ENCODE results near the gene PINLYP.

DNA sequence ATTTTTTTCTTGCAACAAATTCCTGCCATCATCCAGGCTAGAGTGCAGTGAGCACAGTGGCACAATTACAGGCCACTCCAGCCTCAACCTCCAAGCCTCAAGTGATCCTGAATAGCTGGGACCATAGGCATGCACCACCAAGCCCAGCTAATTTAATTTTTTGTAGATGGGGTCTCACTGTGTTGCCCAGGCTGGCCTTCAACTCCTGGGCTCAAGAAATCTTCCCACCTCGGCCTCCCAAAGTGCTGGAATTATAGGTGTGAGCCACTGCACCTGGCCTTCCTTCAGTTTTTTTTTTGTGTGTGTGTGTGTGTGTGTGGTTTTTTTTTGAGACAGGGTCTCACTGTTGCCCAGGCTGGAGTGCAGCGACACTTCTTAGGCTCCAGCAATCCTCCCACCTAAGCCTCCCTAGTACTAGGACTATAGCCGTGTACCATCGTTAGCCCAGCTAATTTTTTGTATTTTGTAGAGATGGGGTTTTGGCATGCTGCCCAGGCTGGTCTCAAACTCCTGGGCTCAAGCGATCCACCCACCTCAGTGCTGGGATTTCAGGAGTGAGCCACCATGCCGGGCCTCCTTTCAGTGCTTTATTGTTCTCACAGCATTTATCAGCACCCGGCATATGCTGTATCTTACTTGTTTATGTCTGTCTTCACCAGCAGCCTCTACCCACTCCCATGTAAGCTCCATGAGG is 30.4 kb downstream of the PINLYP start:
- TF ChIP-seq, protein P1, sequence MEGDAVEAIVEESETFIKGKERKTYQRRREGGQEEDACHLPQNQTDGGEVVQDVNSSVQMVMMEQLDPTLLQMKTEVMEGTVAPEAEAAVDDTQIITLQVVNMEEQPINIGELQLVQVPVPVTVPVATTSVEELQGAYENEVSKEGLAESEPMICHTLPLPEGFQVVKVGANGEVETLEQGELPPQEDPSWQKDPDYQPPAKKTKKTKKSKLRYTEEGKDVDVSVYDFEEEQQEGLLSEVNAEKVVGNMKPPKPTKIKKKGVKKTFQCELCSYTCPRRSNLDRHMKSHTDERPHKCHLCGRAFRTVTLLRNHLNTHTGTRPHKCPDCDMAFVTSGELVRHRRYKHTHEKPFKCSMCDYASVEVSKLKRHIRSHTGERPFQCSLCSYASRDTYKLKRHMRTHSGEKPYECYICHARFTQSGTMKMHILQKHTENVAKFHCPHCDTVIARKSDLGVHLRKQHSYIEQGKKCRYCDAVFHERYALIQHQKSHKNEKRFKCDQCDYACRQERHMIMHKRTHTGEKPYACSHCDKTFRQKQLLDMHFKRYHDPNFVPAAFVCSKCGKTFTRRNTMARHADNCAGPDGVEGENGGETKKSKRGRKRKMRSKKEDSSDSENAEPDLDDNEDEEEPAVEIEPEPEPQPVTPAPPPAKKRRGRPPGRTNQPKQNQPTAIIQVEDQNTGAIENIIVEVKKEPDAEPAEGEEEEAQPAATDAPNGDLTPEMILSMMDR (IDR thresholded peaks at IDR 0.05; ENCODE audit: insufficient read depth, low read length), result no peak
- TF ChIP-seq, protein P2, sequence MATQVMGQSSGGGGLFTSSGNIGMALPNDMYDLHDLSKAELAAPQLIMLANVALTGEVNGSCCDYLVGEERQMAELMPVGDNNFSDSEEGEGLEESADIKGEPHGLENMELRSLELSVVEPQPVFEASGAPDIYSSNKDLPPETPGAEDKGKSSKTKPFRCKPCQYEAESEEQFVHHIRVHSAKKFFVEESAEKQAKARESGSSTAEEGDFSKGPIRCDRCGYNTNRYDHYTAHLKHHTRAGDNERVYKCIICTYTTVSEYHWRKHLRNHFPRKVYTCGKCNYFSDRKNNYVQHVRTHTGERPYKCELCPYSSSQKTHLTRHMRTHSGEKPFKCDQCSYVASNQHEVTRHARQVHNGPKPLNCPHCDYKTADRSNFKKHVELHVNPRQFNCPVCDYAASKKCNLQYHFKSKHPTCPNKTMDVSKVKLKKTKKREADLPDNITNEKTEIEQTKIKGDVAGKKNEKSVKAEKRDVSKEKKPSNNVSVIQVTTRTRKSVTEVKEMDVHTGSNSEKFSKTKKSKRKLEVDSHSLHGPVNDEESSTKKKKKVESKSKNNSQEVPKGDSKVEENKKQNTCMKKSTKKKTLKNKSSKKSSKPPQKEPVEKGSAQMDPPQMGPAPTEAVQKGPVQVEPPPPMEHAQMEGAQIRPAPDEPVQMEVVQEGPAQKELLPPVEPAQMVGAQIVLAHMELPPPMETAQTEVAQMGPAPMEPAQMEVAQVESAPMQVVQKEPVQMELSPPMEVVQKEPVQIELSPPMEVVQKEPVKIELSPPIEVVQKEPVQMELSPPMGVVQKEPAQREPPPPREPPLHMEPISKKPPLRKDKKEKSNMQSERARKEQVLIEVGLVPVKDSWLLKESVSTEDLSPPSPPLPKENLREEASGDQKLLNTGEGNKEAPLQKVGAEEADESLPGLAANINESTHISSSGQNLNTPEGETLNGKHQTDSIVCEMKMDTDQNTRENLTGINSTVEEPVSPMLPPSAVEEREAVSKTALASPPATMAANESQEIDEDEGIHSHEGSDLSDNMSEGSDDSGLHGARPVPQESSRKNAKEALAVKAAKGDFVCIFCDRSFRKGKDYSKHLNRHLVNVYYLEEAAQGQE (IDR thresholded peaks at IDR 0.05; ENCODE audit: insufficient replicate concordance, low read depth), result no peak
- TF ChIP-seq GABPA (IDR thresholded peaks at IDR 0.05; ENCODE audit: low read depth), result no peak
